Measurements from ENCODE around the gene OCA2.

- TF ChIP-seq EZH2phosphoT487 (IDR thresholded peaks at IDR 0.05; ENCODE audit: insufficient read depth, low read depth) (no peak), EZH2 (IDR thresholded peaks at IDR 0.05; ENCODE audit: insufficient read depth, poor library complexity, severe bottlenecking) (no peak)
These were observed 322.6 kb downstream of the OCA2 start for GRCh38 chr15:27776501-27776900.

Data from GM23248 (cell line).